VCaP (cell line): Measurements from ENCODE around the gene ALDH4A1.

Experiments
- H3K27ac ChIP-seq: fragments of 450-650 bp; 2 replicates; pipeline ENCODE4 v1.5.1; 2017
- TF ChIP-seq, protein P1 (sequence below): fragments of 450-650 bp; conservative IDR thresholded peaks from 2 replicates; pipeline ENCODE4 v1.5.1; 2017; ENCODE audit warnings: mild to moderate bottlenecking, moderate library complexity

ALDH4A1 gene

DNA sequence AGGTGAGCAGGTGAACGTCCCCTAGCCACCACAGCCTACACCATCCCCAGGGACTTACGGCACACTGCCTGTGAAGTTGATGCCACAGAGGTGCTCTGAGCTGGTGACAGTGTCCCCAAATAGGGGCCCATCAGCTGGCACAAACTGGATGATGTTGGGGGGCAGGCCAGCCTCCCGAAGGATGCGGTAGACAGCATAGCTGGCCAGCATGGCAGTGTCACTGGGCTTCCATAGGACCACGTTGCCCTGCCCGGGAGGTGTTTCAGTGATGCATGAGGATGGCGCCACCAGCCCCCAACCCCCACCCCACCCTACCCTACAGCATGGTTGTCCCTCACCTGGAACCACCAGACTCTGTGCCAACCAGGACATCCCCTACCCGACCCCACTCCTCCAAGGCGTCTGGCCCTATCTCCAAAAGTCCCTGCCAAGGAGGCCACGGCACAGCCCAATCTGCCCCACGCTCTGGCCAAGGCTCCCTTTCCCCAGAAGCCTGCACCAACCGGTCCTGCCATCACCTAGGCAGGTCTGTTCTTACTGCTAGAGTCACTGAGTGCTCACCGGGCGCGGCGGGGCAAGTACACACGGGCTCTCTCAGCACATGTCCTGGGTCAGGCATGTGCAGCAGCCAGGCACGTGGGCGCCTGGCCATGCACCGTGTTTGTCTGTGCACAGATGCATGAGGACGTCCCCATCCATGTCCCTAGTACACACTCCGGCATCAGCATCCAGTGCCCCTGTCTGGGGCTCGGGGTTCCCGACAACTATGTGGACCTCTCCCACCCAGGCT is 20.5 kb downstream of the ALDH4A1 start:
- TF ChIP-seq, protein P1, sequence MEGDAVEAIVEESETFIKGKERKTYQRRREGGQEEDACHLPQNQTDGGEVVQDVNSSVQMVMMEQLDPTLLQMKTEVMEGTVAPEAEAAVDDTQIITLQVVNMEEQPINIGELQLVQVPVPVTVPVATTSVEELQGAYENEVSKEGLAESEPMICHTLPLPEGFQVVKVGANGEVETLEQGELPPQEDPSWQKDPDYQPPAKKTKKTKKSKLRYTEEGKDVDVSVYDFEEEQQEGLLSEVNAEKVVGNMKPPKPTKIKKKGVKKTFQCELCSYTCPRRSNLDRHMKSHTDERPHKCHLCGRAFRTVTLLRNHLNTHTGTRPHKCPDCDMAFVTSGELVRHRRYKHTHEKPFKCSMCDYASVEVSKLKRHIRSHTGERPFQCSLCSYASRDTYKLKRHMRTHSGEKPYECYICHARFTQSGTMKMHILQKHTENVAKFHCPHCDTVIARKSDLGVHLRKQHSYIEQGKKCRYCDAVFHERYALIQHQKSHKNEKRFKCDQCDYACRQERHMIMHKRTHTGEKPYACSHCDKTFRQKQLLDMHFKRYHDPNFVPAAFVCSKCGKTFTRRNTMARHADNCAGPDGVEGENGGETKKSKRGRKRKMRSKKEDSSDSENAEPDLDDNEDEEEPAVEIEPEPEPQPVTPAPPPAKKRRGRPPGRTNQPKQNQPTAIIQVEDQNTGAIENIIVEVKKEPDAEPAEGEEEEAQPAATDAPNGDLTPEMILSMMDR: no peak

DNA sequence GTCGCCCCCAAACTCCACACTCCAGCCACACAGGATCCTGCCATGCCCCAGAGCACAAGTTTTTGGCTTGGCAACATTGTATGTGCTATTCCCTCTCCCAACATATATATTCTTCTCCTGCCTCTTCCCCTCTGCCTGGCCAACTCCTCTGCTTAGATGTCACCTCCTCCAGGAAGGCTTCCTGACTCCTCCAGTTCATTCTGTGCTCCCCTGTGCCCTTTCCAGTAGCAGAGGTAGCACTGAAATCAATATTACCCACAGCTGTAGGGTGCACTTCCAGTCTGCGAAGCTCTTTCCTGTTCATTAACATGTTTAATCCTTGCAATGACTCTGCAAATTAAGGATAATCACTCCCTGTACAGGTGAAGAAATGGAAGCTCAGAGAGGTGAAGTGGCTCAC is 21.2 kb downstream of the ALDH4A1 start:
- no peak overlapping the region for H3K27ac ChIP-seq
- TF ChIP-seq, protein P1: no peak

More for the DNA sequence above, 20.5 kb downstream of the ALDH4A1 start:
- H3K27ac ChIP-seq: no peak overlapping the region

DNA sequence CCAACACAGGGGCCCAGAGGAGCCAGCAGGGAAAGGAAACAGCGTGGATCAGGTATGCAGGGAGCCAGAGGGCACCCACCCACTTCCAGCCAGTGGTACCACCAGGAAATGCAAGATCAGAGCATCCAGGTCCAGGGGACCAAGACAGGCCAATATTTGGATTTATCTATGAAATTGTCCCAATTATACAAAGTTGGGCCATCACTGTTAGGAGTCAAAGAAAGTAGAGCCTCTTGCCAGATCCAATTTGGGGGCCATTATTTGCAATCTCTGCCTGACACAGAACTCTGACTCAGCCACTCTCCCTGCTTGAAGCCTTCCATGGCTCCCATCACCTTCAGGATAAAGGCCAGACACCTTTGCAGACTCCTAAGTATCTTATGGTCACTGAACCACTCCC is 21.8 kb downstream of the ALDH4A1 start:
- H3K27ac ChIP-seq: no peak overlapping the region
- TF ChIP-seq, protein P1: no peak

DNA sequence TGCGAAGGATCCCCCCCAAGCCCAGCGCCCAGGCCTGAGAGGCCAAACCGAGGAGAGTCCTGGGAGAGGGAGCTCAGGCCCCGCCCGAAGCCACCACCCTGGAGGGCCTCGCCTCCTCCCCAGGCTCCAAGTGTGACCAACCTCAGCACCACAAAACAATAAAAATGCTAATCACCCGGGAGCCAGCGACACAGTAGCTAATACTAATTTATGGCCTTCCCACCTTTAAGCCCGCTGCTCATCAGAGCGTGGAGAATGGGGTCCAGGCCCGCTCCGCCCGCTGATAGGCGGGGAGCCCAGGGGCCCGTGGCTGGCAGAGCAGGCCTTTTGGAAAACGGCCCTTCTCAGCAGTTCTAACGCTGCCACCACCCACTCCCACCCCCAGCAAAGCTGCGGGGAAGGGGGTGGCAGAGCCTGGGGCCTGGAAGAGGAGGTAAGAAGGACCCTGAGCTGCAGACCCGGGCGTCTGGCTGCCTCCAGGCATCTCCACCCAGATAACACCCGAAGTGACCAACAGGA is 22.5 kb downstream of the ALDH4A1 start:
- TF ChIP-seq, protein P1: no peak
- no peak overlapping the region for H3K27ac ChIP-seq

DNA sequence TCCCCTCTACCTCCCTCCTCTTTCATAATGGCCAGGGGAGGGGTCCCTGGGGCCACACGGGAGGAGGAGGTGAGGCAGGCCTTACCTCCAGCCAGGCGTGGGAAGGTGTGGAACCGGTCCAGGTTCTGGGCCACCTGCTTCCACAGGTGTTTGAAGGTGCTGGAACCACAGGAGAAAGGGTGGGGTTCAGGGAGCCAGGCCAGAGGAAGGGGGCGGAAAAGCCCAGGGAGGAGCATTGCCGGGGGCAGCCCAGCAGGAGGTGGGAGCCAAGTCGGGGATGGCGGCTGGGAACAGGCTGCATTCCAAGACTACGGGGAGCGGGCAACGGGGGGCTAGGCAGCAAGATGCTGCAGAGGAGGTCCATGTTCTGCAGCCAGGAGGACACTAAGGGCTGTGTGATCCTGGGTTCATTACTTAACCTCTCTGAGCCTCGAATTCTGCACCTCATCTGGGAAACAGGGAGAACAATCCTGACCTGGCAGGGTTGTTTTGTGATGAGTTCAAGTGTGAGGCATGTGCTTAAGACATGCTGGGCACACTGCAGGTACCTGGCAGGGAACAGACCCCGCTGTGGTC is 23.1 kb downstream of the ALDH4A1 start:
- TF ChIP-seq, protein P1: no peak
- H3K27ac ChIP-seq: no peak overlapping the region

DNA sequence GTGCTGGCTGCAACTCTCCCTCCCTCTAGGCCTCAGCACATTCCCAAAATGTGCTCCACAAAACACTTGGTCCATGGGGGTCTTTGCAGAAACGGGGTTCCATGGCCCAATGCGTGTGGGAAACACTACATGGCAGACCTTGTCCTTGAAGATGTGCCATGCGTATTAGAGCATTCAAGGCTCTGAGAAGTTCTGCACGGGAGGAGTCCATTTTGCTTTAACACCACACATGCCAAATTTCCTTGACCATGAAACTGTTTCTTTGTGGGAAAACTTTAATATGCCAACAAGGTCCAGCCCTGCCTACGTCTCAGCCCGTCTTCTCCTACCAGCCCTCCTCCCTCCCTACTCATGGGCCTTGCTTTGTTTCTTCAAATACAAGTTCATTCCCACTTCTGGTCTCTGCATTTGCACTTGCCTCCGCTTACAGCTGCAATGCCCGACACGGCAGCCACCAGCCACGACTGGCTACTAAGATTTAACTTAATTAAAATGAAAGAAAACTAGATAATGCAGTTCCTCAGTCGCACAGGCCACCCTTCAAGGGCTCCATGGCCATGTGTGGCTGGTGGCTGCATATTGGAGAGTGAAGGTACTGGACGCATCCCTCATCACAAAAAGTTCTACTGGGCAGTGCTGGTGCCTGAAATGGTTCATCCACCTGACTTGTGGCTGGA is 23.7 kb downstream of the ALDH4A1 start:
- no peak overlapping the region for H3K27ac ChIP-seq
- TF ChIP-seq, protein P1: no peak

DNA sequence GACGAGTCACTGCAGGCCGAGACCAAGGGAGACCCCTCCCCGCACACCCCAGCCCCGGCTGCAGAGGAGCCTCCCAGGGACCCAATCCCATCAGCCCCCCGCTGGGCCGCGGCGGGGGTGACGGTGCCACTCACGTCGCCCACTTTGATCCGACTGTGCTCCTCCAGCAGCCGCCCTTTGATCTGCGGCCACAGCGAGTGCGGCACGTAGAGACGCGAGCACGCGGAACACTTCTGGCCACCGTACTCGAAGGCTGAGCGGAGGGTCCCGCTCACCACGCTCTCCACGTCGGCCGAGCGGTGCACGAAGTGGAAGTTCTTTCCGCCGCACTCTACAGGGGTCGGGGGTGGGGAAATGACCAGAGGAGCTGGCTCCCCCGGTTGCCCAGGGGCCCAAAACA is 25.1 kb downstream of the ALDH4A1 start:
- H3K27ac ChIP-seq: no peak overlapping the region
- TF ChIP-seq, protein P1: no peak
